GM21619 (cell line): Measurements from ENCODE around the gene XPA.

Experiments used
- ATAC-seq: cut with Tn5 transposase; IDR thresholded peaks from one replicate; pipeline ENCODE4 v1.9.1; 2021; ENCODE audit not compliant: unreplicated experiment

XPA gene

DNA sequence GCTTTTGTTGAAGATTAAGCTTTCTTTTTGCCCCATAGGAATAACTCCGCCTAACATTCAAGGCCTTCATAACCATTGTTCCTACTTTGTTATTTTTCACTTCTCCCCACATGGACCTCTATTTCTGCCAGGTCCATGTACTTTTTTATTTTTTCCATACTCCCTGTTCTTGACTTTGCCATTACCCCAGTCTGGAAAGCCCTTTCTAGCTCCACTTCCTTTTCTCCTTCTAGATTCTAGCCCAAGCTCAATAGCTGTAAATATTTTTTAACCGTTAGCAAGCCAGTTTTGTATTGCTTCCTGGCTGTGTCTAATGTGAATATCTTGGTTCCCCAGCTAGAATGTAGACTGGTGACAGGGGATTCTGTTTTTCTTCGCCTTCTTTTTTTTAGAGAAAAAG is 37.4 kb downstream of the XPA start:
- no peak for ATAC-seq

GRCh38 chr9:97658707-97659106 is 38.4 kb downstream of the XPA start:
- ATAC-seq, result no peak

GRCh38 chr9:97651646-97652045 is 45.5 kb downstream of the XPA start:
- ATAC-seq, result no peak

DNA sequence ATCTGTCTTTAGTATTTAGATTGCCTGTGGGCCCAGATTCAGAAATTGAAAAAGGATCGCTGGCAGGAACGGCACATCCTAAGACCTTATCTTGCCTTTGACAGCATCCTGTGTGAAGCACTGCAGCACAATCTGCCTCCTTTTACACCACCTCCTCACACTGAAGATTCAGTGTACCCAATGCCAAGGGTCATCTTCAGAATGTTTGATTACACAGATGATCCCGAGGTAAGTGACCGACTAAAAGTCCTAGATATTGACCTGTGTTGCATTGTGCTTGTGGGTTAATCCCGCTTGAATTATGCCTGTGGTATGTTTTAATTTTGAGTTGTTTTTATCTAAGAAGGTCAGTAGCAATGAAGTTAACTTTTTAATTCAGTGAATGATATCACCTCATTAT is 49.1 kb downstream of the XPA start:
- ATAC-seq, result no peak

- no peak for ATAC-seq
Measured at GRCh38 chr9:97645720-97646119, 51.4 kb downstream of the XPA start.

DNA sequence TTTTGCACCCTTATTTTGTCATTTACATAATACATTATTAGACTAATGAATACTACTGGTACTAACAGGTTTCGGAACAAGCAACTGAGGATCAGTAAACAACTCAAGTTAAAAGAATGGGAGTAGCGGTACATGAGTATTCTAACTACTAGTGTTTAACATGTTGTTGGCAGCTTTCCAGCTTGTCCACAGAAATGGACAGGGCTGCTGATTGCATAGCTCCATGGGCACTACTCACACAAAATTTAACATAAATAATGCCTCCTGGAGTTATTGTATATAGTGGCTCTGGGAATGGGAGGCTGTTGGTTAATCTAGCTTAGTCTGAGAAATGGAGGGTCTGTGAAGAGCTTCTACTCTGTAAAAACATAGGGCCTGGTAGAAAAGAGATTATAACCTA is 56.8 kb downstream of the XPA start:
- no peak for ATAC-seq

DNA sequence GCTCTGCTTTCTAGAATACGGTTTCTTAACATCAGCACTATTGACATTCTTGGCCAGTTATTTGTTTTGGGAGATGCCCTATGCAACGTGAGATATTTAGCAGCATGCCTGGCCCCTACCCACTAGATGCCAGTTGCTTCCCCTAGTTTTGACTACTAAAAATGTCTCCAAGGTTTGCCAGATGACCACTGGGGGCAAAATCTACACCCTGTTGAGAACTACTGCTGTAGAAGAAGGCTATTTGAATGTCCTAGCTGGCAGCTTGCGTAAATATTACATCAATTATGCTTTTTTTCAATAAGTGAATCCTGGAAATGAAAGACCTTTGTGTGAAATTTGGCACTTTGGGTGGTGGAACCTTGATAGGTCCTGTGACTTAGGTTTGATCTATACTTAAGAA is 58.5 kb downstream of the XPA start:
- no peak for ATAC-seq

DNA sequence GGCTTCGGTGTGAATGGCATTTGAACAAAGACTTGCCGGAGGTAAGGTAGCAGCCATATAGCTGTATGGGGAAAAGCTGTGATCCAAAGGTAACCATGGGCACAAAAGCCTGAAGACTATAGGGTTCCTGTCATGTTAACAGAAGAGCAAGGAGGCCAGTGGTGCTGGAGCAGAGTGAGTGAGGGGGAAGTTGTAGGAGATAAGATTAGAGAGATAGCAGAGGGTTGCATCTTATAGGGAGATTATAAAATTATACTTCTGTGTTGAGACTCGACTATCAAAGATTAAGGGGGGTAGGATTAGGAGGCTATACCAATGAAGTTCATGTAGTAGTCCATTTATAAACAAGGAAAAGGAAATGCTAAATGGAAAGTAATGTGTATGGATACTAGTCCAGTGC is 60.2 kb downstream of the XPA start:
- no peak for ATAC-seq

DNA sequence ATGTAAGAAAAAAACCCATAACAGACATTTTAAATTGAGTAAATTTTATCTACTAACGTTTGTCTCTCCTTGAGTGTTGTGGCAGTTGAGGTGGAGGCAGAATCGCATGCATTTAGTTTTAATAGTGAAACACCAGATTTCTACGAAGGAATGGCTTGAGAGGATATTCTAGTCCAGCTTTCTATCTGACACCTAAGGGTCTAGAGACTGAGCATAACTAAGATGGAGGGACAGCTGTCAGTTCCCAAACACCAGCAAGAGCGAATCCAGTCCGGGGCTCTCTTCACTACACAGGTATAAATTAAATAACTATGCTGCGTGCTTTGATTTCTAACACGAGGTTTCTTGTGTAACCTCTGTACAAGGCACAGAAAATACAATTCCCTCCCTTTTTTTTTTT is 62.1 kb downstream of the XPA start:
- ATAC-seq, result no peak

DNA sequence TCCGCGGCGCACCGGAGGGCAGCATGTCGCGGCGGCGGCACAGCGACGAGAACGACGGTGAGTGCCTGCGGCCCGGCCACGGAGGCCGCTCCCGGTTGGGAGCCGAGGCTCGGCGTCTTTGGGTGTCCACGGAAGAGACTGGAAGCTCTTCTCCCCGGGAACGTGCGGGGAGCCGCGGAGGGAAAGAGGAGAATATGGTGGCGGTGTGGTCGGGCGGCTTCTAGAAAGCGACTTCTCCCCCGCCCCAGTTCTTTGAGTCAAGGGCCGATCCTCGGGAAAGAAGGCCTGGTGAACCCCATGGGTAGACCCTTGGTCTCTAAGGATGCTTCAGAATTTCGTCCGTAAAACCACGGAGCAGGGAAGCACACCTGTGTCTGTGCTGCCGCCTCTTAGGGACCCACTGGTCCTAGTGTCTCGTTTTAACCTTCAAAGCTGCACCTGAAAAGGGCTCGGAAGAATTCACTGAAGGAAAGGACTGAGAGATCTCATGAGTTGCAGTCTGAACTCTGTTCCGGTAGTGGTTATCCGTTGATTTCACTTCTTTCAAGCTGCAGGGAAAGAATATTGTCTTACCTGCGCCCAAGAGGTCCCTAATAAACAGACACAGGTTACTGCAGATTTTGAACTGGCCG is 63.2 kb downstream of the XPA start:
- ATAC-seq, result peak; percentile 0

DNA sequence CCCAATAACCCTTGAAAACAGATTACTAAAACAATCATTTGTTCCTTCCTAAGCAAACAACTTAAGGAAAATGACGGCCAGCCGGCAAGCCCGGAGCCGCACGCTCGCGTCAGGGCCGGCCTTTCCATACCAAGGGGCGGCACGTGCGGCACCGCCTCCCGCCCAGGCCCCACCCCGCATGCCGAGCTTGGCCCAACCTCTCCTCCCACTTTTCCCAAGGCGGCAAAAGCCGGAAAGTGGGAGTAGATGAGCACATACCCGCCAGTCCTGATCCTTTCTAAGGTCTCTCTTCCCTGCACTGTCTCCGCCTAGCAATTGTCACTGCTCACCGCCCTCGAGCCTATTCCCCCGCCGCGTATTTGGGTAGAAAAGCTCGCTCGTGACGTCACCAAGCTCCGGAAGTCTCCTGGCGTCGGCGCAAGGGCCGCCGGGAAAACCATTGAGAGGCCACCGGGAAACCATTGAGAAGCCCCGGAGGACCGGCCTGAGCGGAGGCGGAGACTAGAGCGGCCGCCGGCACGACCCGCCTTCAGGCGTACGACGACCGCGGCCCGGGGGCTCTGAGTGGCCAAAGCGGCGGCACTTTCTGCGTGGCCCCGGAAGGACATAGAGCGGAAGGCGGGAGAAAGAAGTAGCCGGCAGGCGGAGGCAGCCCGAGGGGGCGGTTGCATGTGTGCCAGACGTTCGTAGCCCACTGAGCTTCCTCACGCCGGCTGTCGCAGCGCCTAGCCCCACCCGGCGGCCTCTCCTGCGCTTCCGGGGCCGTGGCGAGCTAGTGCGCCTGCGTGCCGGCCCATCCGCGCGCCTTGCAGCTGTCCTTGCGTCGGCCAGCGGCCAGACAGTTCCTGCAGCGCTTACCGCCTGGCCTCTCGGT is 63.9 kb downstream of the XPA start, which contains the start of the genes NCBP1 and TSTD2:
TSS of gene NCBP1 (plus strand) at position 837 of the 874 bp plus-strand sequence. CDS start 61 bp downstream, outside the sequence.
TSS of gene TSTD2 (minus strand) at position 384 of the 874 bp plus-strand sequence. CDS start 5,806 bp downstream, outside the sequence.
- peak; percentile 84 for ATAC-seq

- peak; percentile 4 for ATAC-seq
Measured at GRCh38 chr9:97632248-97632984, 64.7 kb downstream of the XPA start.

DNA sequence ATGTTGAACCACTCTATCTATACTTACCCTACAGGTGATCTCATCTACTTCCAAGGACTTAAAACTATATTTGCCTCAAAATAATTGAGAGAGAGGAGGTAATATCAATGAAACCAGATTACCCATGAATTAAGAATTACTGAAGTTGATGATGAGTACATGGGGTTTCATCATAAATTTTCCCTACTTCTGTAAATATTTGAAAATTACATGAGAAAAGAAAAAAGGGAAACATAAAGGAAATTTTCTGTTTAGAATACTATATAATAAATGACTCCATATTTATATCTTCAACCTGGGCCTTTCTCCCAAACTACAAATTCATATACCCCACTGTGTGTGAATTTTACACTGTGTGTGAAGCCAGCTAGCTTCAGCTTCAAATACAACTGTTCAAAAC is 66.5 kb downstream of the XPA start:
- no peak for ATAC-seq

- ATAC-seq, result no peak
Measured at GRCh38 chr9:97629156-97629555, 68.0 kb downstream of the XPA start.

- no peak for ATAC-seq
Measured at GRCh38 chr9:97628668-97629067, 68.5 kb downstream of the XPA start.

DNA sequence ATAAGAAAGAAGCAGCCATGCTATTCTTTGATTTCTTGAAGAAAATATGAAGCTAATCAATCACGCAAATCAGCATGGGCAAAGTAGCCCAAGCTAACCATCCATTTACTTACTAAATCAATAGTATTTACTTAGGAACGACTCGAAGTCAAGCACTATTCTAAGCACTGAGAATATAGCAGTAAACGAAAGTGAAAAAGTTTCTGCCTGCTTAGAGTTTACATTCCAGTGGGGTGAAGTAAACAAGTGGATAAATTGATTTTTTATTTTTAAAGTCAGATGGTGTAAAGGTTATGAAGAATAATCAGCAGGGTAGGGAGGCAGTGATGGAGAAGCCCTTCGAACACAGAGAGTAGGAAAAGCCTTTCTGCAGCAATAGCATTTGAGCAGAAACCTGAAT is 69.5 kb downstream of the XPA start:
- ATAC-seq, result no peak

- no peak for ATAC-seq
Measured at GRCh38 chr9:97625620-97626019, 71.5 kb downstream of the XPA start.
